K562 (cell line): Measurements from ENCODE around the gene NGRN. TPM values are rescaled to one million over a fixed set of nuclear protein-coding genes. Genes with fewer than 3 reads are reported as not detected.
A peak's percentile ranks its signal among the peaks of the same experiment; 100 is the strongest.

Experiments
- ARID1B ChIP-seq: fragments of 450-650 bp; IDR thresholded peaks from 2 replicates; pipeline ENCODE4 v1.6.1; 2016; ENCODE audit warnings: antibody characterized with exemption, mild to moderate bottlenecking, inconsistent platforms
- ARNT ChIP-seq, 2 experiments: fragments of 450-650 bp; IDR thresholded peaks; 2 replicates each; pipeline ENCODE4 v1.6.1; 2016; ENCODE audit warnings: mild to moderate bottlenecking in 1 of 2
- CBFA2T3 ChIP-seq: fragments of 450-650 bp; IDR thresholded peaks from 2 replicates; pipeline ENCODE4 v1.6.1; 2017
- FOXP4 ChIP-seq: sonication (generic); formaldehyde crosslinking; IDR thresholded peaks from 2 replicates; pipeline ENCODE4 v1.8.0; 2022; ENCODE audit warnings: mild to moderate bottlenecking, missing genetic modification reagents, borderline replicate concordance
- GTF2E2 ChIP-seq: fragments of 200-800 bp; sonication (Bioruptor generic); IDR thresholded peaks from 2 replicates; pipeline ENCODE4 v1.6.1; 2016; ENCODE audit warnings: missing genetic modification characterization, missing compliant biosample characterization
- HEY1 ChIP-seq: fragments of 250-450 bp; sonication (Bioruptor Pico); IDR thresholded peaks from 2 replicates; pipeline ENCODE4 v1.5.0; 2020; ENCODE audit warnings: mild to moderate bottlenecking, moderate library complexity, borderline replicate concordance
- HNRNPK ChIP-seq: fragments of 200-400 bp; formaldehyde crosslinking; IDR thresholded peaks from one replicate; pipeline ENCODE4 v1.6.1; 2018; ENCODE audit warnings: mild to moderate bottlenecking, low read depth, low read length; ENCODE audit not compliant: poor library complexity, severe bottlenecking
- MYNN ChIP-seq, 2 experiments: sonication (generic); formaldehyde crosslinking in 1 of 2; IDR thresholded peaks; 2 replicates each; pipeline versions ENCODE4 v1.5.0 to v1.6.1; 2016 to 2020; ENCODE audit warnings: antibody characterized with exemption in 1 of 2, missing genetic modification reagents in 1 of 2
- RBM25 ChIP-seq: fragments of 200-400 bp; formaldehyde crosslinking; IDR thresholded peaks from 2 replicates; pipeline ENCODE4 v1.6.1; 2018; ENCODE audit warnings: low read length, low read depth, moderate library complexity; ENCODE audit not compliant: severe bottlenecking
- SETDB1 ChIP-seq: IDR thresholded peaks from one replicate; pipeline ENCODE4 v1.6.1; 2012; ENCODE audit warnings: low read length, control low read depth, inconsistent platforms
- SMAD3 ChIP-seq: fragments of 450-650 bp; formaldehyde crosslinking; conservative IDR thresholded peaks from 2 replicates; pipeline ENCODE4 v1.4.0; 2020; ENCODE audit warnings: mild to moderate bottlenecking
- SNIP1 ChIP-seq: fragments of 450-650 bp; IDR thresholded peaks from 2 replicates; pipeline ENCODE4 v1.7.1; 2017; ENCODE audit warnings: low read depth, mild to moderate bottlenecking
- TCF7L2 ChIP-seq: fragments of 150-350 bp; IDR thresholded peaks from 2 replicates; pipeline ENCODE4 v1.6.1; 2016; ENCODE audit warnings: low read depth, mild to moderate bottlenecking, low read length, moderate library complexity
- TOE1 ChIP-seq, 2 experiments: fragments of 450-650 bp in 1 of 2; sonication (generic) in 1 of 2; formaldehyde crosslinking in 1 of 2; IDR thresholded peaks; 2 replicates each; pipeline versions ENCODE4 v1.7.1 to v1.8.0; 2016 to 2022; ENCODE audit warnings: borderline replicate concordance in 2 of 2, mild to moderate bottlenecking in 2 of 2, antibody characterized with exemption in 1 of 2, inconsistent platforms in 1 of 2, low read depth in 1 of 2, missing genetic modification reagents in 1 of 2, moderate library complexity in 1 of 2
- TRIM24 ChIP-seq, 2 experiments: fragments of 450-650 bp; IDR thresholded peaks; 2 replicates each; pipeline ENCODE4 v1.6.1; 2016
- ZC3H8 ChIP-seq: fragments of 450-650 bp; IDR thresholded peaks from 2 replicates; pipeline ENCODE4 v1.6.1; 2017
- ZNF408 ChIP-seq: fragments of 250-450 bp; sonication (Bioruptor Pico); IDR thresholded peaks from 2 replicates; pipeline ENCODE4 v1.4.0; 2020; ENCODE audit warnings: low read depth, mild to moderate bottlenecking, moderate library complexity
- ZNF699 ChIP-seq: fragments of 250-450 bp; sonication (Bioruptor Pico); IDR thresholded peaks from 2 replicates; pipeline ENCODE4 v1.8.0; 2021; ENCODE audit warnings: mild to moderate bottlenecking, moderate library complexity; ENCODE audit not compliant: insufficient replicate concordance
- ZNF77 ChIP-seq: fragments of 250-450 bp; sonication (Bioruptor Pico); IDR thresholded peaks from 2 replicates; pipeline ENCODE4 v1.5.0; 2020
- polyA plus RNA-seq, 8 experiments: library from polyadenylated mRNA; depleted of rRNA in 4 of 8; stranded (reverse) in 5 of 8; unstranded in 3 of 8; fragments of >200 nt; fragmentation: Nextera tagmentation in 2 of 8; fragmentation: Illumina TruSeq in 1 of 8; extraction: Ambion mirVana in 2 of 8; extraction: Trizol in 1 of 8; gene quantifications; 2 replicates each; pipeline versions ENCODE4 v1.2.1 to v1.2.3, GENCODE V29; 2011 to 2014; ENCODE audit warnings: inconsistent platforms in 1 of 8, missing spikeins in 1 of 8
- total RNA-seq, 7 experiments: library from RNA; depleted of rRNA in 6 of 7; stranded (reverse); fragments of >200 nt in 6 of 7; fragmentation: Illumina TruSeq in 2 of 7; extraction: Trizol in 2 of 7; gene quantifications; 2 replicates each; pipeline versions ENCODE4 v1.2.1 to v1.2.3, GENCODE V29; 2011 to 2021; ENCODE audit warnings: low replicate concordance in 1 of 7
- TF ChIP-seq, protein P1 (sequence below): fragments of 250-450 bp; sonication (Bioruptor Pico); IDR thresholded peaks from 2 replicates; pipeline ENCODE4 v1.8.0; 2021; ENCODE audit warnings: borderline replicate concordance, mild to moderate bottlenecking, moderate library complexity; ENCODE audit not compliant: poor library complexity, severe bottlenecking
- TF ChIP-seq, protein P2 (sequence below), 3 experiments: IDR thresholded peaks in 2 of 3; conservative IDR thresholded peaks in 1 of 3; 2 replicates each; pipeline ENCODE4 v1.5.1; 2011 to 2012; ENCODE audit warnings: low read length in 3 of 3, mild to moderate bottlenecking in 3 of 3, control low read depth in 2 of 3, improper control_type of control experiment in 1 of 3, inconsistent platforms in 1 of 3, low read depth in 1 of 3, mixed read lengths in 1 of 3, moderate library complexity in 1 of 3; ENCODE audit not compliant: insufficient read depth in 2 of 3
- TF ChIP-seq, protein P3 (sequence below): fragments of 450-650 bp; formaldehyde crosslinking; IDR thresholded peaks from 2 replicates; pipeline ENCODE4 v1.4.0; 2020; ENCODE audit warnings: mild to moderate bottlenecking, moderate library complexity

Gene NGRN
- total and polyA plus RNA-seq, 9 of the 15 experiments (the other 6 are each of a cell fraction or from before 2014, with no cell fraction given): 14.0 to 73.4 (median 60.0) TPM

GRCh38 chr15:90265271-90266060, at the start of gene NGRN (continued):
- TF ChIP-seq TCF7L2 (no peak), SNIP1 (no peak), FOXP4 (no peak; the same call in 1 of the 2 replicates), ZNF699 (CRISPR knock-in tag) (no peak), TRIM24 (IDR thresholded peaks at IDR 0.05) (0 out of 4 replicates have a peak, but pooled peaks of 1 of the 2 experiments have one; percentile 9), TOE1 (IDR thresholded peaks at IDR 0.05; ENCODE audit: borderline replicate concordance) (peak; percentile 56; the same call in 1 of the 2 replicates), TOE1 (CRISPR knock-in tag; IDR thresholded peaks at IDR 0.05; ENCODE audit: borderline replicate concordance, low read depth) (no peak), SMAD3 (no peak), RBM25 (no peak), GTF2E2 (tag) (peak; percentile 97), ARNT (IDR thresholded peaks at IDR 0.05) (no peak; a peak in 1 of 4 replicates), ZNF408 (CRISPR knock-in tag) (no peak), HNRNPK (no peak), SETDB1 (no peak), HEY1 (CRISPR knock-in tag) (no peak), ARID1B (no peak), CBFA2T3 (no peak), ZC3H8 (no peak), ZNF77 (no peak), MYNN (IDR thresholded peaks at IDR 0.05) (0 out of 2 replicates have a peak, but pooled peaks have one; percentile 45), MYNN (CRISPR knock-in tag; IDR thresholded peaks at IDR 0.05) (no peak)
- TF ChIP-seq, protein P1, sequence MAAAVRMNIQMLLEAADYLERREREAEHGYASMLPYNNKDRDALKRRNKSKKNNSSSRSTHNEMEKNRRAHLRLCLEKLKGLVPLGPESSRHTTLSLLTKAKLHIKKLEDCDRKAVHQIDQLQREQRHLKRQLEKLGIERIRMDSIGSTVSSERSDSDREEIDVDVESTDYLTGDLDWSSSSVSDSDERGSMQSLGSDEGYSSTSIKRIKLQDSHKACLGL (CRISPR knock-in tag): no peak
- TF ChIP-seq, protein P2, sequence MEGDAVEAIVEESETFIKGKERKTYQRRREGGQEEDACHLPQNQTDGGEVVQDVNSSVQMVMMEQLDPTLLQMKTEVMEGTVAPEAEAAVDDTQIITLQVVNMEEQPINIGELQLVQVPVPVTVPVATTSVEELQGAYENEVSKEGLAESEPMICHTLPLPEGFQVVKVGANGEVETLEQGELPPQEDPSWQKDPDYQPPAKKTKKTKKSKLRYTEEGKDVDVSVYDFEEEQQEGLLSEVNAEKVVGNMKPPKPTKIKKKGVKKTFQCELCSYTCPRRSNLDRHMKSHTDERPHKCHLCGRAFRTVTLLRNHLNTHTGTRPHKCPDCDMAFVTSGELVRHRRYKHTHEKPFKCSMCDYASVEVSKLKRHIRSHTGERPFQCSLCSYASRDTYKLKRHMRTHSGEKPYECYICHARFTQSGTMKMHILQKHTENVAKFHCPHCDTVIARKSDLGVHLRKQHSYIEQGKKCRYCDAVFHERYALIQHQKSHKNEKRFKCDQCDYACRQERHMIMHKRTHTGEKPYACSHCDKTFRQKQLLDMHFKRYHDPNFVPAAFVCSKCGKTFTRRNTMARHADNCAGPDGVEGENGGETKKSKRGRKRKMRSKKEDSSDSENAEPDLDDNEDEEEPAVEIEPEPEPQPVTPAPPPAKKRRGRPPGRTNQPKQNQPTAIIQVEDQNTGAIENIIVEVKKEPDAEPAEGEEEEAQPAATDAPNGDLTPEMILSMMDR (IDR thresholded peaks at IDR 0.05 in 2 of 3, conservative IDR thresholded peaks at IDR 0.05 in 1 of 3; ENCODE audit: insufficient read depth in 2 of 3, low read depth in 1 of 3, low read length in 3 of 3): no peak
- TF ChIP-seq, protein P3, sequence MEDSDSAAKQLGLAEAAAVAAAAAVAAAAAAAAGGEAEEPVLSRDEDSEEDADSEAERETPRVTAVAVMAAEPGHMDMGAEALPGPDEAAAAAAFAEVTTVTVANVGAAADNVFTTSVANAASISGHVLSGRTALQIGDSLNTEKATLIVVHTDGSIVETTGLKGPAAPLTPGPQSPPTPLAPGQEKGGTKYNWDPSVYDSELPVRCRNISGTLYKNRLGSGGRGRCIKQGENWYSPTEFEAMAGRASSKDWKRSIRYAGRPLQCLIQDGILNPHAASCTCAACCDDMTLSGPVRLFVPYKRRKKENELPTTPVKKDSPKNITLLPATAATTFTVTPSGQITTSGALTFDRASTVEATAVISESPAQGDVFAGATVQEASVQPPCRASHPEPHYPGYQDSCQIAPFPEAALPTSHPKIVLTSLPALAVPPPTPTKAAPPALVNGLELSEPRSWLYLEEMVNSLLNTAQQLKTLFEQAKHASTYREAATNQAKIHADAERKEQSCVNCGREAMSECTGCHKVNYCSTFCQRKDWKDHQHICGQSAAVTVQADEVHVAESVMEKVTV (CRISPR knock-in tag): no peak
